Urothelium cell line (cell line): ENCODE measurements around the gene GNPAT.
A peak's percentile ranks its signal among the peaks of the same experiment; 100 is the strongest.

ENCODE experiments used
- DNase-seq: peaks from one replicate; pipeline ENCODE4 v3.0.0; 2011; ENCODE audit warnings: low spot score, mixed read lengths
- FAIRE-seq: peaks from 2 replicates; lab custom pipeline; 2011; peaks lifted over from hg19 to GRCh38; lab: Jason Lieb, UNC

GNPAT gene

GRCh38 chr1:231241750-231242149, 738 bp downstream of the GNPAT start:
- DNase-seq = peak; percentile 33
- no peak for FAIRE-seq

- FAIRE-seq (no peak), DNase-seq (no peak)
Observed at GRCh38 chr1:231242516-231243198, 1.6 kb downstream of the GNPAT start.

- no peak for DNase-seq
- peak; percentile 46 for FAIRE-seq
Observed at GRCh38 chr1:231248778-231249177, 7.8 kb downstream of the GNPAT start.

GRCh38 chr1:231252336-231252735, 11.3 kb downstream of the GNPAT start:
- FAIRE-seq = no peak
- DNase-seq = no peak

GRCh38 chr1:231260351-231260750, 19.3 kb downstream of the GNPAT start:
- DNase-seq = no peak
- FAIRE-seq = no peak

- DNase-seq (no peak), FAIRE-seq (peak; percentile 20)
Observed at GRCh38 chr1:231264642-231265041, 23.6 kb downstream of the GNPAT start.

- DNase-seq (no peak), FAIRE-seq (no peak)
Observed at GRCh38 chr1:231265379-231265778, 24.4 kb downstream of the GNPAT start.

- no peak for DNase-seq
- FAIRE-seq = no peak
Observed at GRCh38 chr1:231266811-231267322, 25.9 kb downstream of the GNPAT start.

- FAIRE-seq = no peak
Observed at GRCh38 chr1:231272173-231272572, 31.2 kb downstream of the GNPAT start.

GRCh38 chr1:231272880-231273279, 31.9 kb downstream of the GNPAT start:
- DNase-seq = no peak

More at GRCh38 chr1:231272173-231272572, 31.2 kb downstream of the GNPAT start:
- no peak for DNase-seq

GRCh38 chr1:231274119-231274825, 33.3 kb downstream of the GNPAT start:
- no peak for FAIRE-seq
- DNase-seq = no peak

More at GRCh38 chr1:231272880-231273279, 31.9 kb downstream of the GNPAT start:
- no peak for FAIRE-seq

GRCh38 chr1:231278100-231278790, 37.2 kb downstream of the GNPAT start:
- no peak for DNase-seq
- no peak for FAIRE-seq

- DNase-seq (no peak), FAIRE-seq (no peak)
Observed at GRCh38 chr1:231279081-231279480, 38.1 kb downstream of the GNPAT start.

GRCh38 chr1:231279683-231280082, 38.7 kb downstream of the GNPAT start:
- no peak for DNase-seq
- no peak for FAIRE-seq

- FAIRE-seq = no peak
- DNase-seq = no peak
Observed at GRCh38 chr1:231284441-231284840, 43.4 kb downstream of the GNPAT start.

GRCh38 chr1:231286603-231287002, 45.6 kb downstream of the GNPAT start:
- DNase-seq (no peak), FAIRE-seq (no peak)

GRCh38 chr1:231295938-231296337, 54.9 kb downstream of the GNPAT start:
- DNase-seq (no peak), FAIRE-seq (no peak)

GRCh38 chr1:231301990-231302389, 61.0 kb downstream of the GNPAT start:
- no peak for FAIRE-seq
- no peak for DNase-seq

GRCh38 chr1:231310391-231310934, 69.5 kb downstream of the GNPAT start:
- DNase-seq (no peak), FAIRE-seq (no peak)

GRCh38 chr1:231311720-231312431, 70.9 kb downstream of the GNPAT start:
- DNase-seq (no peak), FAIRE-seq (no peak)

GRCh38 chr1:231312432-231312788, 71.4 kb downstream of the GNPAT start:
- FAIRE-seq (no peak), DNase-seq (no peak)
